ENCODE data around the gene SOX9.

Gene SOX9

DNA sequence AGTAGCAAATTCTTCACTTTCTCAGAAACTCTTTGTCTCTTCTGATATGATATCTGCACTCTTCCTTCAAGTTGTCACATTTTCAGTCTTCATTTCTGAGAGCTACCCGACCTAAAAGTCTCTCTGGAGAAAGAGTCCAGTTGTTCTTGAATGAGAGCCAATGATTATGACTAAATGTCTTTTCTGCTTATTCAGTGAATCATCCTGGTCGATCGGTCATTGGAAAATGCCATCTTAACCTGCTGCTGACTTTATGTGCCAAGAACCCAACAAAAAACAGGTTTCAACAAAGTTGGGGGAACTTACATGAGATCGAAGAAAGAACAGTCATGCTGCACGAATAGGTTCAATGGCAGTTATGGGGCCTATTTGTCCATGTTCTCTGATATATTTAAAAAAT is 15.9 kb downstream of the SOX9 start:
- TF ChIP-seq ARNTL (CRISPR knock-in tag; IDR thresholded peaks at IDR 0.05; ENCODE audit: borderline replicate concordance, low read depth): no peak
- no peak for TF ChIP-seq ZFP3 (CRISPR knock-in tag; IDR thresholded peaks at IDR 0.05)
- no peak for TF ChIP-seq PPARA (CRISPR knock-in tag; IDR thresholded peaks at IDR 0.05; ENCODE audit: borderline replicate concordance)
- no peak for TF ChIP-seq SNAI2 (CRISPR knock-in tag; IDR thresholded peaks at IDR 0.05)
- no peak for TF ChIP-seq ZNF70 (CRISPR knock-in tag; IDR thresholded peaks at IDR 0.05)
- TF ChIP-seq OSR1 (CRISPR knock-in tag; IDR thresholded peaks at IDR 0.05): no peak
- no peak for TF ChIP-seq ZC3H10 (CRISPR knock-in tag; IDR thresholded peaks at IDR 0.05)
- TF ChIP-seq, protein P1, sequence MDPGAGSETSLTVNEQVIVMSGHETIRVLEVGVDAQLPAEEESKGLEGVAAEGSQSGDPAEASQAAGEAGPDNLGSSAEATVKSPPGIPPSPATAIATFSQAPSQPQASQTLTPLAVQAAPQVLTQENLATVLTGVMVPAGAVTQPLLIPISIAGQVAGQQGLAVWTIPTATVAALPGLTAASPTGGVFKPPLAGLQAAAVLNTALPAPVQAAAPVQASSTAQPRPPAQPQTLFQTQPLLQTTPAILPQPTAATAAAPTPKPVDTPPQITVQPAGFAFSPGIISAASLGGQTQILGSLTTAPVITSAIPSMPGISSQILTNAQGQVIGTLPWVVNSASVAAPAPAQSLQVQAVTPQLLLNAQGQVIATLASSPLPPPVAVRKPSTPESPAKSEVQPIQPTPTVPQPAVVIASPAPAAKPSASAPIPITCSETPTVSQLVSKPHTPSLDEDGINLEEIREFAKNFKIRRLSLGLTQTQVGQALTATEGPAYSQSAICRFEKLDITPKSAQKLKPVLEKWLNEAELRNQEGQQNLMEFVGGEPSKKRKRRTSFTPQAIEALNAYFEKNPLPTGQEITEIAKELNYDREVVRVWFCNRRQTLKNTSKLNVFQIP (CRISPR knock-in tag; IDR thresholded peaks at IDR 0.05; ENCODE audit: borderline replicate concordance, low read depth): no peak
- TF ChIP-seq TOX (CRISPR knock-in tag; IDR thresholded peaks at IDR 0.05; ENCODE audit: borderline replicate concordance): no peak
- peak; percentile 29; the same call in 1 of the 3 replicates for ATAC-seq

DNA sequence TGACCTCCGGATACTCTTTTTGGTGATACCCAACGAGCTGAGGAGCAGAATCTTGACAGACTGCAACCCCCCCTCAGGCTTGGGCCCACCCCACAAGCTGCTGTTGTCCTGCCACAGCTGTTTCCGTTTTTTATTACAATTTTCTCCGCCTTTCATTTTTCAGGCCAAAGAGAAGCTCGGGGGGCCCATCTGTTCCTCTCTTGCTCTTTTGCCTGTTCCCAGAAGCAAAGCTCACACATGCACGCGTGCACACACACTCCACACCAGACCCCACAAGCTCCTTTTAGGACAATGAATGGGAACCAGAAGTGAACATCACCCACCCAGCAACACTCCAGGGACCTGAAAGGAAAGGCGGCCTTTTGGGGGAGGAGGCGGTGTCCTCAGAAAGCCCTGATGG is 16.3 kb downstream of the SOX9 start:
- no peak for TF ChIP-seq ZFP30 (CRISPR knock-in tag; IDR thresholded peaks at IDR 0.05)
- no peak for TF ChIP-seq ZNF565 (CRISPR knock-in tag; conservative IDR thresholded peaks at IDR 0.05; ENCODE audit: low read depth)
- no peak for TF ChIP-seq GLIS3 (CRISPR knock-in tag; IDR thresholded peaks at IDR 0.05)
- no peak for TF ChIP-seq PPARA (CRISPR knock-in tag; IDR thresholded peaks at IDR 0.05; ENCODE audit: borderline replicate concordance)
- TF ChIP-seq, protein P2, sequence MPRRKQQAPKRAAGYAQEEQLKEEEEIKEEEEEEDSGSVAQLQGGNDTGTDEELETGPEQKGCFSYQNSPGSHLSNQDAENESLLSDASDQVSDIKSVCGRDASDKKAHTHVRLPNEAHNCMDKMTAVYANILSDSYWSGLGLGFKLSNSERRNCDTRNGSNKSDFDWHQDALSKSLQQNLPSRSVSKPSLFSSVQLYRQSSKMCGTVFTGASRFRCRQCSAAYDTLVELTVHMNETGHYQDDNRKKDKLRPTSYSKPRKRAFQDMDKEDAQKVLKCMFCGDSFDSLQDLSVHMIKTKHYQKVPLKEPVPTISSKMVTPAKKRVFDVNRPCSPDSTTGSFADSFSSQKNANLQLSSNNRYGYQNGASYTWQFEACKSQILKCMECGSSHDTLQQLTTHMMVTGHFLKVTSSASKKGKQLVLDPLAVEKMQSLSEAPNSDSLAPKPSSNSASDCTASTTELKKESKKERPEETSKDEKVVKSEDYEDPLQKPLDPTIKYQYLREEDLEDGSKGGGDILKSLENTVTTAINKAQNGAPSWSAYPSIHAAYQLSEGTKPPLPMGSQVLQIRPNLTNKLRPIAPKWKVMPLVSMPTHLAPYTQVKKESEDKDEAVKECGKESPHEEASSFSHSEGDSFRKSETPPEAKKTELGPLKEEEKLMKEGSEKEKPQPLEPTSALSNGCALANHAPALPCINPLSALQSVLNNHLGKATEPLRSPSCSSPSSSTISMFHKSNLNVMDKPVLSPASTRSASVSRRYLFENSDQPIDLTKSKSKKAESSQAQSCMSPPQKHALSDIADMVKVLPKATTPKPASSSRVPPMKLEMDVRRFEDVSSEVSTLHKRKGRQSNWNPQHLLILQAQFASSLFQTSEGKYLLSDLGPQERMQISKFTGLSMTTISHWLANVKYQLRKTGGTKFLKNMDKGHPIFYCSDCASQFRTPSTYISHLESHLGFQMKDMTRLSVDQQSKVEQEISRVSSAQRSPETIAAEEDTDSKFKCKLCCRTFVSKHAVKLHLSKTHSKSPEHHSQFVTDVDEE (CRISPR knock-in tag; IDR thresholded peaks at IDR 0.05): no peak
- no peak for TF ChIP-seq ZC3H10 (CRISPR knock-in tag; IDR thresholded peaks at IDR 0.05)
- TF ChIP-seq ARNTL (CRISPR knock-in tag; IDR thresholded peaks at IDR 0.05; ENCODE audit: borderline replicate concordance, low read depth): no peak
- TF ChIP-seq TCF4 (CRISPR knock-in tag; IDR thresholded peaks at IDR 0.05; ENCODE audit: borderline replicate concordance): no peak
- TF ChIP-seq, protein P3, sequence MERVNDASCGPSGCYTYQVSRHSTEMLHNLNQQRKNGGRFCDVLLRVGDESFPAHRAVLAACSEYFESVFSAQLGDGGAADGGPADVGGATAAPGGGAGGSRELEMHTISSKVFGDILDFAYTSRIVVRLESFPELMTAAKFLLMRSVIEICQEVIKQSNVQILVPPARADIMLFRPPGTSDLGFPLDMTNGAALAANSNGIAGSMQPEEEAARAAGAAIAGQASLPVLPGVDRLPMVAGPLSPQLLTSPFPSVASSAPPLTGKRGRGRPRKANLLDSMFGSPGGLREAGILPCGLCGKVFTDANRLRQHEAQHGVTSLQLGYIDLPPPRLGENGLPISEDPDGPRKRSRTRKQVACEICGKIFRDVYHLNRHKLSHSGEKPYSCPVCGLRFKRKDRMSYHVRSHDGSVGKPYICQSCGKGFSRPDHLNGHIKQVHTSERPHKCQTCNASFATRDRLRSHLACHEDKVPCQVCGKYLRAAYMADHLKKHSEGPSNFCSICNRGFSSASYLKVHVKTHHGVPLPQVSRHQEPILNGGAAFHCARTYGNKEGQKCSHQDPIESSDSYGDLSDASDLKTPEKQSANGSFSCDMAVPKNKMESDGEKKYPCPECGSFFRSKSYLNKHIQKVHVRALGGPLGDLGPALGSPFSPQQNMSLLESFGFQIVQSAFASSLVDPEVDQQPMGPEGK (CRISPR knock-in tag; IDR thresholded peaks at IDR 0.05; ENCODE audit: borderline replicate concordance): no peak
- no peak for TF ChIP-seq OSR1 (CRISPR knock-in tag; IDR thresholded peaks at IDR 0.05)
- no peak for TF ChIP-seq TOX (CRISPR knock-in tag; IDR thresholded peaks at IDR 0.05; ENCODE audit: borderline replicate concordance)
- no peak for TF ChIP-seq ZFP3 (CRISPR knock-in tag; IDR thresholded peaks at IDR 0.05)
- ATAC-seq: no peak

DNA sequence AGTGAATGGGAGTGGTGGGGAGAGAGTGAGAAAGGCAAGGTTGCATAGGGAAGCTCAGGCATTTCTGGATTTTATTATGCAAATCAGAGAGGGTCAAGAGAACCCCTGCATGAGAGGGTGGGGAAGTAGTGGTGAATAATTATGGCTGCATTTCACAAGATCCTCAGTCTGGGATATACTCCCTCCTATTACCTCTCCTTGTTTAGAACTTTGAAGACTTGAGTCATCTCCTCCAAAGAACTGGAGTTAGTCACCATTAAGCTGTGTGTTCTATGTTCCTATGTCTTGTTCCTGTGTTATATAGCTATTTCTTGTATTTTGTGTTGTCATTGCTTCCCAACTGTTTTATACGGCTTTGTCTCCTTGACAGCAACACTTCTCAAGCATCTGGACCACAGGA is 18.4 kb downstream of the SOX9 start:
- TF ChIP-seq ZNF8 (CRISPR knock-in tag; IDR thresholded peaks at IDR 0.05) (no peak), ZNF565 (CRISPR knock-in tag; conservative IDR thresholded peaks at IDR 0.05; ENCODE audit: low read depth) (no peak), CSDC2 (CRISPR knock-in tag; IDR thresholded peaks at IDR 0.05) (no peak)
- ATAC-seq: no peak

DNA sequence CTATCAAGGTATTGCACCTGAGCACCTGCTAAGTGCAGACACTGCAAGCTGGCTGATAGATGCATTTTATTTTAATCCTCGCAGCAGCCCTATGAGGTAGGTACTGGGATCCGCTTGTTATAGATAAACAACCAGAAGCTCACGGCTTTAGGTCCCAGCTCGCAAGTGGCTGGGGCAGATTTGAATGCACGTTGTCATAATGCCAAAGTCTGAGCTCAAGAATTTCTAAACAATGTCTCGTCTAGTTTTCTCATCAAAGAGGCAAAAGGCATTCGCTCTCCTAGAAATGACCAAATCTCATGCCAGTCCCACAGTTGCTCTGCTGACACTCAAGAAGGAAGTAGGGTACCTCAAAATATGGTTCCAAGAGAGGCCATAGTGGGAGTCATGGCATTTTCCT is 20.5 kb downstream of the SOX9 start:
- no peak for TF ChIP-seq ZNF70 (CRISPR knock-in tag; IDR thresholded peaks at IDR 0.05)
- TF ChIP-seq TCF4 (CRISPR knock-in tag; IDR thresholded peaks at IDR 0.05; ENCODE audit: borderline replicate concordance): no peak
- TF ChIP-seq, protein P1 (CRISPR knock-in tag; IDR thresholded peaks at IDR 0.05; ENCODE audit: borderline replicate concordance, low read depth): no peak
- no peak for TF ChIP-seq ESRRG (CRISPR knock-in tag; IDR thresholded peaks at IDR 0.05)
- TF ChIP-seq ZC3H10 (CRISPR knock-in tag; IDR thresholded peaks at IDR 0.05): no peak
- TF ChIP-seq ZNF565 (CRISPR knock-in tag; conservative IDR thresholded peaks at IDR 0.05; ENCODE audit: low read depth): no peak
- TF ChIP-seq, protein P2 (CRISPR knock-in tag; IDR thresholded peaks at IDR 0.05): no peak
- no peak for TF ChIP-seq ARNTL (CRISPR knock-in tag; IDR thresholded peaks at IDR 0.05; ENCODE audit: borderline replicate concordance, low read depth)
- TF ChIP-seq TOX (CRISPR knock-in tag; IDR thresholded peaks at IDR 0.05; ENCODE audit: borderline replicate concordance): no peak
- no peak for TF ChIP-seq RARB (CRISPR knock-in tag; IDR thresholded peaks at IDR 0.05)
- TF ChIP-seq, protein P3 (CRISPR knock-in tag; IDR thresholded peaks at IDR 0.05; ENCODE audit: borderline replicate concordance): no peak
- TF ChIP-seq ZFP3 (CRISPR knock-in tag; IDR thresholded peaks at IDR 0.05): no peak
- TF ChIP-seq, protein P4, sequence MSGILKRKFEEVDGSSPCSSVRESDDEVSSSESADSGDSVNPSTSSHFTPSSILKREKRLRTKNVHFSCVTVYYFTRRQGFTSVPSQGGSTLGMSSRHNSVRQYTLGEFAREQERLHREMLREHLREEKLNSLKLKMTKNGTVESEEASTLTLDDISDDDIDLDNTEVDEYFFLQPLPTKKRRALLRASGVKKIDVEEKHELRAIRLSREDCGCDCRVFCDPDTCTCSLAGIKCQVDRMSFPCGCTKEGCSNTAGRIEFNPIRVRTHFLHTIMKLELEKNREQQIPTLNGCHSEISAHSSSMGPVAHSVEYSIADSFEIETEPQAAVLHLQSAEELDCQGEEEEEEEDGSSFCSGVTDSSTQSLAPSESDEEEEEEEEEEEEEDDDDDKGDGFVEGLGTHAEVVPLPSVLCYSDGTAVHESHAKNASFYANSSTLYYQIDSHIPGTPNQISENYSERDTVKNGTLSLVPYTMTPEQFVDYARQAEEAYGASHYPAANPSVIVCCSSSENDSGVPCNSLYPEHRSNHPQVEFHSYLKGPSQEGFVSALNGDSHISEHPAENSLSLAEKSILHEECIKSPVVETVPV (CRISPR knock-in tag; IDR thresholded peaks at IDR 0.05): no peak
- no peak for ATAC-seq

All from SK-N-SH treated with all-trans-retinoic acid at 6 μM for 48 hours (cell line).